Endodermal cell (in vitro differentiated cells): Measurements from ENCODE around the gene UTS2. TPM values are rescaled to one million over a fixed set of nuclear protein-coding genes. Genes with fewer than 3 reads are reported as not detected.

Source experiments
- DNase-seq: peaks from one replicate; pipeline ENCODE4 v3.0.0-alpha.2; 2017
- H3K27ac ChIP-seq: 2 replicates; pipeline ENCODE4 v1.5.1; 2013; ENCODE audit warnings: mild to moderate bottlenecking, low read depth, low read length, moderate library complexity
- H3K27me3 ChIP-seq: 2 replicates; pipeline ENCODE4 v1.6.1; 2013; ENCODE audit warnings: mild to moderate bottlenecking, low read length, moderate library complexity; ENCODE audit not compliant: insufficient read depth, control insufficient read depth, poor library complexity, severe bottlenecking
- H3K36me3 ChIP-seq: 2 replicates; pipeline ENCODE4 v1.7.0; 2013; ENCODE audit warnings: mild to moderate bottlenecking, low read length, moderate library complexity; ENCODE audit not compliant: control insufficient read depth, insufficient read depth
- H3K4me1 ChIP-seq: one replicate; pipeline ENCODE4 v1.7.0; 2013; ENCODE audit warnings: low read length; ENCODE audit not compliant: control insufficient read depth, insufficient read depth
- H3K4me3 ChIP-seq: 2 replicates; pipeline ENCODE4 v1.5.1; 2013; ENCODE audit warnings: mild to moderate bottlenecking, low read length, moderate library complexity
- H3K9ac ChIP-seq: 2 replicates; pipeline ENCODE4 v1.6.1; 2013; ENCODE audit warnings: mild to moderate bottlenecking, low read length, moderate library complexity; ENCODE audit not compliant: poor library complexity, severe bottlenecking; ENCODE audit errors: extremely low read depth
- H3K9me3 ChIP-seq: 2 replicates; pipeline ENCODE4 v1.6.1; 2013; ENCODE audit warnings: mild to moderate bottlenecking, low read length, moderate library complexity; ENCODE audit not compliant: control insufficient read depth
- H3K27ac Mint-ChIP-seq: 2 replicates; pipeline ENCODE4 v1.8.0; 2020; ENCODE audit warnings: mixed read lengths
- H3K27me3 Mint-ChIP-seq: 2 replicates; pipeline ENCODE4 v1.8.0; 2021; ENCODE audit warnings: mild to moderate bottlenecking, mixed read lengths; ENCODE audit not compliant: insufficient read depth
- H3K36me3 Mint-ChIP-seq: 2 replicates; pipeline ENCODE4 v1.8.0; 2020; ENCODE audit warnings: low read depth, mixed read lengths
- H3K4me1 Mint-ChIP-seq: 2 replicates; pipeline ENCODE4 v1.8.0; 2020; ENCODE audit warnings: mixed read lengths
- H3K4me3 Mint-ChIP-seq: 2 replicates; pipeline ENCODE4 v1.8.0; 2020; ENCODE audit warnings: mild to moderate bottlenecking, moderate library complexity, mixed read lengths
- H3K9me3 Mint-ChIP-seq: 2 replicates; pipeline ENCODE4 v1.8.0; 2020; ENCODE audit warnings: mild to moderate bottlenecking, mixed read lengths
- WGBS, 2 experiments: methylation state at CpG; one replicate each; pipeline versions ENCODE4 v1.1.5 to v1.1.7; 2013; ENCODE audit warnings: missing lambda C conversion rate in 2 of 2, mixed read lengths in 1 of 2; ENCODE audit not compliant: insufficient coverage in 1 of 2, insufficient read length in 1 of 2; 5-methylcytosine and 5-hydroxymethylcytosine counted together
- total RNA-seq, 2 donors: library from RNA; stranded (reverse); fragmentation: NEBNext Ultra II Directional in 1 of 2; extraction: Animal tissue kit (Norgen Biotek cat#: 25700) in 1 of 2; gene quantifications; 2 replicates in 1 of 2; 3 replicates in 1 of 2; pipeline ENCODE4 v1.2.1, GENCODE V29; 2021
- TF ChIP-seq, protein P1 (sequence below): fragments of 200-600 bp; sonication (generic); conservative IDR thresholded peaks from 2 replicates; pipeline ENCODE4 v1.5.0; 2021; ENCODE audit warnings: antibody characterized with exemption, mild to moderate bottlenecking

Gene UTS2
- total RNA-seq, 2 donors from 2014 or later, result not detected

DNA sequence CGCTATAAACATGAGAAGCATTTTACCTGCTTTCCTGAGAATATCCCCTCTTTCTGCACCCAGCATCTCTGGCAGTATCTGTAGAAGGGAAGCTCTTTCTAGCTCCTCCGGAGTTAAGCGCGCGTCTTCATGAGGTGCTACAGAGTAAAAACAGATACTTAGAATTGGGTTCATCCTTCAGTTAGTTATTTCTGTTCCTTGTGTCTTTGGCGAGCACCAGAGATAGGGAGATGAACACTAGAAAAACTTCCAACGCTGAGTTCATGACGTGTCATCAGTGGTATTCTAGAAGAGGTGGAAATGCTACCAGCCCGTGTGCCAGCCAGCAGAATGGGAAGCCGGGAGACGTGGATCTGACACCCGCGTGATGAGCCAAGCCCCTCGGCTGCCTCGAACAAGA is 2.1 kb downstream of the UTS2 start:
- WGBS, 2 experiments, result 88 to 89% methylated on average over 14 to 15 of the region's 15 CpGs
- Histone ChIP-seq H3K27me3 (peaks cover 76% of the 10 kb centered on the region), H3K36me3 (no peaks in the 10 kb centered on the region), H3K4me1 (no peaks in the 10 kb centered on the region), H3K9me3 (no peaks in the 10 kb centered on the region), H3K9ac (no peak overlapping the region), H3K4me3 (no peak overlapping the region), H3K27ac (no peak overlapping the region)
- peaks cover 73% of the 10 kb centered on the region for H3K27me3 Mint-ChIP-seq
- peaks cover 27% of the 10 kb centered on the region for H3K4me1 Mint-ChIP-seq
- no peaks in the 10 kb centered on the region for H3K9me3 Mint-ChIP-seq
- no peak overlapping the region for H3K27ac Mint-ChIP-seq
- DNase-seq, result no peak
- TF ChIP-seq, protein P1, sequence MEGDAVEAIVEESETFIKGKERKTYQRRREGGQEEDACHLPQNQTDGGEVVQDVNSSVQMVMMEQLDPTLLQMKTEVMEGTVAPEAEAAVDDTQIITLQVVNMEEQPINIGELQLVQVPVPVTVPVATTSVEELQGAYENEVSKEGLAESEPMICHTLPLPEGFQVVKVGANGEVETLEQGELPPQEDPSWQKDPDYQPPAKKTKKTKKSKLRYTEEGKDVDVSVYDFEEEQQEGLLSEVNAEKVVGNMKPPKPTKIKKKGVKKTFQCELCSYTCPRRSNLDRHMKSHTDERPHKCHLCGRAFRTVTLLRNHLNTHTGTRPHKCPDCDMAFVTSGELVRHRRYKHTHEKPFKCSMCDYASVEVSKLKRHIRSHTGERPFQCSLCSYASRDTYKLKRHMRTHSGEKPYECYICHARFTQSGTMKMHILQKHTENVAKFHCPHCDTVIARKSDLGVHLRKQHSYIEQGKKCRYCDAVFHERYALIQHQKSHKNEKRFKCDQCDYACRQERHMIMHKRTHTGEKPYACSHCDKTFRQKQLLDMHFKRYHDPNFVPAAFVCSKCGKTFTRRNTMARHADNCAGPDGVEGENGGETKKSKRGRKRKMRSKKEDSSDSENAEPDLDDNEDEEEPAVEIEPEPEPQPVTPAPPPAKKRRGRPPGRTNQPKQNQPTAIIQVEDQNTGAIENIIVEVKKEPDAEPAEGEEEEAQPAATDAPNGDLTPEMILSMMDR, result no peak
- no peak overlapping the region for H3K4me3 Mint-ChIP-seq
- H3K36me3 Mint-ChIP-seq, result no peaks in the 10 kb centered on the region

DNA sequence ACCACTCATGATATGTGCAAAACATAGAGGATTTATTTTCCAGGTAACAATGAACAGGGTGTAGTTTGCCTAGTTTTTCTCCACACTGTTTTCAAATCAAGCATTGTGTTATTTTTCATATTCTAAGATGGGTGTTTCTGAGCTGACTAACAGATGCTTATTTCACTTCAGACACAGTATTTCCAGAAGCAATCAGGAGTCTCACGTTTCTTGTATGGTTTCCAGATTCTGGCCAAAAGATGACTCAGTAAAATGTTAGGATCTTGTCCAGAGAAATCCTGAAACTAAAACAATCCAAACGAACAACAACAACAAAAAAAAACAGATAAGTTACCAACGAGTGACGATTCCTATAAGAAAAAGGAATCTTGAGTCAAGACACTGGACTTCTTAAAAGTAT is 5.3 kb downstream of the UTS2 start:
- Histone ChIP-seq H3K27ac (no peak overlapping the region), H3K27me3 (peaks cover 56% of the 10 kb centered on the region), H3K9me3 (no peaks in the 10 kb centered on the region), H3K9ac (no peak overlapping the region), H3K36me3 (no peaks in the 10 kb centered on the region), H3K4me3 (no peak overlapping the region), H3K4me1 (no peaks in the 10 kb centered on the region)
- no peak overlapping the region for H3K4me3 Mint-ChIP-seq
- WGBS, 2 experiments, result 88 to 96% methylated on average over 4 of the region's 4 CpGs
- peaks cover 51% of the 10 kb centered on the region for H3K27me3 Mint-ChIP-seq
- TF ChIP-seq, protein P1, result no peak
- H3K9me3 Mint-ChIP-seq, result no peaks in the 10 kb centered on the region
- H3K36me3 Mint-ChIP-seq, result no peaks in the 10 kb centered on the region
- no peak for DNase-seq
- peaks cover 19% of the 10 kb centered on the region for H3K4me1 Mint-ChIP-seq
- no peak overlapping the region for H3K27ac Mint-ChIP-seq

DNA sequence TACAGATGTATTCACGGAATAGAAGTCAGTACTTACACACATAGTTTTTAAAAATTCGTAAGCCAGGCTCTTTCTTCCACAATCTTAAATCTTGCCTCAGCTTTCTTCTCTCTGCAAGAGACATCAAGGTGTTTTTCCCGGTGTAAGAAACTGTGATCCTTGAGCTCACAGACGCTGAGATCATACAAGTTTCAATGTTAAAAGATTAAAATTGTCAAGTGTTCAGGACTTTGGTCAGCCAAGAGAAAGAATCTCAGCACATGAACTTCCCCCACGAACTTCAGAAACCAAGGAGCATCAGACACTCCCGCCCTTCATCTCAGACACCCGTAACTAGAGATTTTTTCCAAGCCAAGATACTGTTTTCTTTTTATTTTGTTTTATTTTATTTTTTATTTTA is 6.2 kb downstream of the UTS2 start:
- no peak overlapping the region for H3K4me3 ChIP-seq
- H3K9me3 ChIP-seq, result no peaks in the 10 kb centered on the region
- H3K9ac ChIP-seq, result no peak overlapping the region
- 93 to 96% methylated on average over 5 to 6 of the region's 7 CpGs for WGBS, 2 experiments
- no peak overlapping the region for H3K4me3 Mint-ChIP-seq
- H3K27ac ChIP-seq, result no peak overlapping the region
- H3K27ac Mint-ChIP-seq, result no peak overlapping the region
- DNase-seq, result no peak
- peaks cover 50% of the 10 kb centered on the region for H3K27me3 ChIP-seq
- H3K36me3 Mint-ChIP-seq, result no peaks in the 10 kb centered on the region
- H3K36me3 ChIP-seq, result no peaks in the 10 kb centered on the region
- TF ChIP-seq, protein P1, result no peak
- H3K4me1 ChIP-seq, result no peaks in the 10 kb centered on the region
- H3K27me3 Mint-ChIP-seq, result peaks cover 49% of the 10 kb centered on the region
- peaks cover 13% of the 10 kb centered on the region for H3K4me1 Mint-ChIP-seq
- H3K9me3 Mint-ChIP-seq, result no peaks in the 10 kb centered on the region
